ENCODE data around the gene NINJ1. TPM values are rescaled to one million over a fixed set of nuclear protein-coding genes. Genes with fewer than 3 reads are reported as not detected.

Gene NINJ1
- total and polyA plus RNA-seq, 2 of the 13 experiments (the other 11 are each of a cell fraction or from before 2014, with no cell fraction given), result 81.2 to 92.1 TPM

GRCh38 chr9:93126825-93127368 lies 7.2 kb downstream of the NINJ1 start (continued):
- TF ChIP-seq GMEB1 (CRISPR knock-in tag; IDR thresholded peaks at IDR 0.05; ENCODE audit: borderline replicate concordance) (peak; percentile 16; the same call in 1 of the 2 replicates), ZNF672 (CRISPR knock-in tag; IDR thresholded peaks at IDR 0.05) (no peak), ZNF749 (CRISPR knock-in tag; IDR thresholded peaks at IDR 0.05; ENCODE audit: borderline replicate concordance) (no peak), HOXA5 (CRISPR knock-in tag; IDR thresholded peaks at IDR 0.05) (no peak), NR2F1 (CRISPR knock-in tag; IDR thresholded peaks at IDR 0.05) (0 out of 4 replicates have a peak, but pooled peaks of 1 of the 2 experiments have one; percentile 33), SAP130 (CRISPR knock-in tag; IDR thresholded peaks at IDR 0.05; ENCODE audit: low read depth) (peak; percentile 68), DMAP1 (CRISPR knock-in tag; IDR thresholded peaks at IDR 0.05) (no peak), HOXA7 (CRISPR knock-in tag; IDR thresholded peaks at IDR 0.05) (no peak), ZFX (CRISPR knock-in tag; IDR thresholded peaks at IDR 0.05; ENCODE audit: low read depth) (peak; percentile 98), SOX6 (IDR thresholded peaks at IDR 0.05) (no peak), SOX6 (CRISPR knock-in tag; IDR thresholded peaks at IDR 0.05) (peak; percentile 27; the same call in 1 of the 2 replicates), MAZ (IDR thresholded peaks at IDR 0.05; ENCODE audit: borderline replicate concordance, low read depth, low read length) (peak; percentile 73; the same call in 1 of the 2 replicates), MAZ (CRISPR knock-in tag; IDR thresholded peaks at IDR 0.05; ENCODE audit: low read depth) (peak; percentile 80), TOE1 (CRISPR knock-in tag; IDR thresholded peaks at IDR 0.05) (no peak), HNRNPL (IDR thresholded peaks at IDR 0.05; ENCODE audit: low read depth, low read length) (peak; percentile 84), ZNF292 (CRISPR knock-in tag; IDR thresholded peaks at IDR 0.05; ENCODE audit: borderline replicate concordance, low read depth) (peak; percentile 77; the same call in 1 of the 2 replicates), KMT2A (CRISPR knock-in tag; IDR thresholded peaks at IDR 0.05) (peak; percentile 54; the same call in 1 of the 2 replicates), ZNF678 (CRISPR knock-in tag; IDR thresholded peaks at IDR 0.05) (no peak), LCORL (IDR thresholded peaks at IDR 0.05) (no peak), LCORL (CRISPR knock-in tag; IDR thresholded peaks at IDR 0.05) (0 out of 2 replicates have a peak, but pooled peaks have one; percentile 41), HOXA3 (CRISPR knock-in tag; IDR thresholded peaks at IDR 0.05) (peak; percentile 77), ZNF737 (CRISPR knock-in tag; IDR thresholded peaks at IDR 0.05; ENCODE audit: borderline replicate concordance) (no peak), KDM2A (CRISPR knock-in tag; IDR thresholded peaks at IDR 0.05; ENCODE audit: borderline replicate concordance, low read depth) (no peak; the same call in 1 of the 2 replicates), HDAC2 (CRISPR knock-in tag; IDR thresholded peaks at IDR 0.05) (no peak), HINFP (CRISPR knock-in tag; IDR thresholded peaks at IDR 0.05; ENCODE audit: low read depth) (no peak), CENPX (CRISPR knock-in tag; IDR thresholded peaks at IDR 0.05) (no peak), HNF1B (CRISPR knock-in tag; IDR thresholded peaks at IDR 0.05) (peak; percentile 68; the same call in 1 of the 2 replicates), POLR2AphosphoS5 (IDR thresholded peaks at IDR 0.05; ENCODE audit: low read depth, low read length) (peak; percentile 58), ZNF883 (CRISPR knock-in tag; IDR thresholded peaks at IDR 0.05; ENCODE audit: not compliant biosample characterization) (peak; percentile 53)
